ENCODE measurements around the gene CRY1. TPM values are rescaled to one million over a fixed set of nuclear protein-coding genes. Genes with fewer than 3 reads are reported as not detected.

Gene CRY1
- total and polyA plus RNA-seq, 2 of the 4 experiments (the other 2 are of a cell fraction): 5.9 to 9.9 TPM

- dilution Hi-C loops (cut with HindIII; ENCODE audit: low sequenced_read_pairs, unreplicated experiment): no loop called here
- intact Hi-C loops (cut with micrococcal nuclease): no loop called here
- Histone ChIP-seq H3K9me1 (ENCODE audit: insufficient read depth, low read length) (no peaks in the 10 kb centered on the region), H3K56ac (ENCODE audit: extremely low read depth, insufficient read depth, low read length) (no peak overlapping the region), H4K20me1 (ENCODE audit: insufficient read depth, low read length) (no peaks in the 10 kb centered on the region), H2AK9ac (replicated peaks; ENCODE audit: low read depth, low read length, poor library complexity) (no peak overlapping the region), H3K79me1 (ENCODE audit: low read depth in 1 of 2, low read length in 2 of 2) (no peaks in the 10 kb centered on the region), H3K27ac (ENCODE audit: insufficient read depth, low read length) (no peak overlapping the region), H2BK15ac (ENCODE audit: low read depth, low read length) (no peak overlapping the region), H2AK5ac (ENCODE audit: low read depth, low read length) (no peak overlapping the region), H4K91ac (ENCODE audit: insufficient read depth, low read depth, low read length) (no peak overlapping the region), H3K9ac (ENCODE audit: low read depth, low read length) (no peak overlapping the region), H3K36me3 (ENCODE audit: control insufficient read depth, insufficient read depth, low read length) (no peaks in the 10 kb centered on the region), H2BK120ac (ENCODE audit: low read depth, low read length) (no peak overlapping the region), H3K14ac (replicated peaks; ENCODE audit: low read depth, low read length) (no peak overlapping the region), H2BK5ac (ENCODE audit: low read depth, low read length, poor library complexity, severe bottlenecking) (no peak overlapping the region), H3K27me3 (ENCODE audit: control insufficient read depth, insufficient read depth, low read length) (peaks cover 37% of the 10 kb centered on the region), H3K4ac (ENCODE audit: low read depth, low read length) (no peak overlapping the region), H3K4me1 (ENCODE audit: control insufficient read depth, insufficient read depth, low read length) (no peaks in the 10 kb centered on the region), H3K18ac (ENCODE audit: low read depth, low read length) (no peak overlapping the region), H4K8ac (ENCODE audit: low read depth in 2 of 2, low read length in 2 of 2) (no peak overlapping the region), H3K4me3 (ENCODE audit: insufficient read depth, low read depth, low read length) (no peak overlapping the region), H3K9me3 (ENCODE audit: control insufficient read depth, insufficient read depth, low read length) (no peaks in the 10 kb centered on the region), H4K5ac (ENCODE audit: low read depth, low read length) (no peak overlapping the region), H3K4me2 (ENCODE audit: low read depth, low read length) (no peak overlapping the region), H2AFZ (replicated peaks; ENCODE audit: low read length, poor library complexity) (no peak overlapping the region), H2BK20ac (ENCODE audit: low read depth, low read length) (no peak overlapping the region), H3K23ac (ENCODE audit: low read depth, low read length) (no peak overlapping the region)
- no peak for DNase-seq
- no TSS peak for BruUV-seq (replicated peaks)
- POLR2A ChIA-PET (ENCODE audit: unreplicated experiment): no interaction called here
- ATAC-seq (ENCODE audit: low read depth): no peak
- TF ChIP-seq RCOR1 (IDR thresholded peaks at IDR 0.05; ENCODE audit: insufficient replicate concordance, low read length): no peak
- no peak for TF ChIP-seq FOS (IDR thresholded peaks at IDR 0.05; ENCODE audit: low read depth, low read length)
- no peak for TF ChIP-seq RFX5 (IDR thresholded peaks at IDR 0.05; ENCODE audit: low read depth, low read length)
- no peak for TF ChIP-seq MXI1 (IDR thresholded peaks at IDR 0.05; ENCODE audit: borderline replicate concordance, low read depth, low read length)
- TF ChIP-seq MAFK (IDR thresholded peaks at IDR 0.05; ENCODE audit: low read depth, low read length): no peak
- TF ChIP-seq CTCF (conservative IDR thresholded peaks at IDR 0.05; ENCODE audit: low read depth, low read length): no peak
- no peak for TF ChIP-seq CHD1 (IDR thresholded peaks at IDR 0.05; ENCODE audit: low read depth, low read length)
- no peak for TF ChIP-seq USF2 (IDR thresholded peaks at IDR 0.05; ENCODE audit: low read depth, low read length)
- no peak for TF ChIP-seq POLR2A (IDR thresholded peaks at IDR 0.05; ENCODE audit: low read depth, low read length)
- TF ChIP-seq BHLHE40 (IDR thresholded peaks at IDR 0.05; ENCODE audit: low read depth, low read length): no peak
- TF ChIP-seq RAD21 (IDR thresholded peaks at IDR 0.05; ENCODE audit: low read length): no peak
- TF ChIP-seq ELK1 (IDR thresholded peaks at IDR 0.05; ENCODE audit: borderline replicate concordance, low read depth, low read length): no peak
- in situ Hi-C loops (cut with MboI; ENCODE audit: low sequenced_read_pairs): no loop called here
- WGBS, 2 experiments (ENCODE audit: extremely low coverage in 2 of 2, insufficient read length in 1 of 2): no CpG with 5 or more reads among the region's 3 CpGs
- CTCF ChIA-PET: no interaction called here
Observed at GRCh38 chr12:107119091-107119490, 25.7 kb upstream of the CRY1 start.

Data from IMR-90 (cell line).